SU-DHL-6 (cell line): ENCODE data around the gene MYG1.

ENCODE experiments used
- H2AFZ ChIP-seq: fragments of 200-600 bp; sonication (generic); 2 replicates; pipeline ENCODE4 v1.6.1; 2014; ENCODE audit warnings: low read depth, mild to moderate bottlenecking, moderate library complexity, mixed read lengths, antibody characterized with exemption, low read length; ENCODE audit not compliant: severe bottlenecking
- H3F3A ChIP-seq: fragments of 200-600 bp; shearing (Covaris generic); 2 replicates; pipeline ENCODE4 v1.6.0; 2016; ENCODE audit warnings: antibody characterized with exemption, mild to moderate bottlenecking; ENCODE audit not compliant: insufficient read depth
- H3K27ac ChIP-seq: fragments of 200-600 bp; sonication (generic); 2 replicates; pipeline ENCODE4 v1.5.1; 2016; ENCODE audit warnings: low read depth, mild to moderate bottlenecking, low read length, moderate library complexity, mixed read lengths
- H3K27me3 ChIP-seq: fragments of 200-600 bp; sonication (generic), shearing (Covaris generic); 2 replicates; pipeline ENCODE4 v1.6.0; 2014; ENCODE audit warnings: mild to moderate bottlenecking, low read length
- H3K36me3 ChIP-seq: fragments of 200-600 bp; sonication (generic); 2 replicates; pipeline ENCODE4 v1.6.1; 2014; ENCODE audit warnings: mild to moderate bottlenecking, low read length, mixed read lengths
- H3K4me2 ChIP-seq: fragments of 300-600, 200-600 bp; shearing (Covaris generic), sonication (generic); 2 replicates; pipeline ENCODE4 v1.6.0; 2014; ENCODE audit warnings: low read length, low read depth, mild to moderate bottlenecking; ENCODE audit not compliant: poor library complexity, severe bottlenecking
- H3K4me3 ChIP-seq: fragments of 200-600 bp; sonication (generic); 2 replicates; pipeline ENCODE4 v1.5.1; 2014; ENCODE audit warnings: antibody characterized with exemption, low read length, mild to moderate bottlenecking, mixed read lengths; ENCODE audit not compliant: insufficient read depth, poor library complexity, severe bottlenecking
- H3K79me2 ChIP-seq: fragments of 200-600 bp; sonication (generic); 2 replicates; pipeline ENCODE4 v1.6.1; 2014; ENCODE audit warnings: mild to moderate bottlenecking, low read length, moderate library complexity; ENCODE audit not compliant: insufficient read depth
- H3K9ac ChIP-seq: fragments of 200-600 bp; sonication (generic); 2 replicates; pipeline ENCODE4 v1.7.0; 2014; ENCODE audit warnings: mild to moderate bottlenecking, low read length
- H3K9me2 ChIP-seq: fragments of 200-600 bp; sonication (generic); replicated peaks from 2 replicates; pipeline ENCODE4 v1.6.1; 2014; ENCODE audit warnings: low read length; ENCODE audit not compliant: insufficient read depth
- H3K9me3 ChIP-seq: fragments of 200-600 bp; sonication (generic); 2 replicates; pipeline ENCODE4 v1.6.1; 2014; ENCODE audit warnings: low read length, mixed read lengths; ENCODE audit not compliant: insufficient read depth
- H4K20me1 ChIP-seq: fragments of 200-600 bp; sonication (generic); 2 replicates; pipeline ENCODE4 v1.6.1; 2014; ENCODE audit warnings: low read depth, mild to moderate bottlenecking, antibody characterized with exemption, low read length, moderate library complexity, mixed read lengths
- CTCF ChIP-seq: fragments of 200-600 bp; sonication (generic); IDR thresholded peaks from one replicate; pipeline ENCODE4 v1.5.1; 2017; ENCODE audit warnings: antibody characterized with exemption, mild to moderate bottlenecking, low read length, moderate library complexity; ENCODE audit not compliant: insufficient read depth, poor library complexity, severe bottlenecking
- EZH2phosphoT487 ChIP-seq: fragments of 200-600 bp; sonication (generic), shearing (Covaris generic); conservative IDR thresholded peaks from 2 replicates; pipeline ENCODE4 v1.6.1; 2018; ENCODE audit warnings: mild to moderate bottlenecking, antibody characterized with exemption, low read length, moderate library complexity, mixed read lengths

Gene MYG1

GRCh38 chr12:53279283-53279869 lies 20.1 kb upstream of the MYG1 start:
- Histone ChIP-seq H3K9me2 (no peaks in the 10 kb centered on the region), H4K20me1 (no peaks in the 10 kb centered on the region), H3K9me3 (no peaks in the 10 kb centered on the region), H3K4me3 (no peak overlapping the region), H3K27me3 (no peaks in the 10 kb centered on the region), H3K27ac (no peak overlapping the region), H3K9ac (no peak overlapping the region), H3F3A (0 out of 2 replicates have a peak, but pooled peaks cover 4% of the 10 kb centered on the region), H3K4me2 (no peak overlapping the region), H3K79me2 (no peaks in the 10 kb centered on the region), H3K36me3 (peaks cover 30% of the 10 kb centered on the region), H2AFZ (no peak overlapping the region)
- no peak for TF ChIP-seq CTCF

GRCh38 chr12:53279888-53280498 lies 19.5 kb upstream of the MYG1 start:
- 0 out of 2 replicates have a peak, but pooled peaks cover 4% of the 10 kb centered on the region for H3F3A ChIP-seq
- H3K79me2 ChIP-seq, result no peaks in the 10 kb centered on the region
- peaks cover 30% of the 10 kb centered on the region for H3K36me3 ChIP-seq
- TF ChIP-seq EZH2phosphoT487 (no peak), CTCF (no peak)
- no peaks in the 10 kb centered on the region for H4K20me1 ChIP-seq
- no peak overlapping the region for H3K27ac ChIP-seq
- no peak overlapping the region for H3K4me2 ChIP-seq
- H3K9ac ChIP-seq, result no peak overlapping the region
- H3K9me3 ChIP-seq, result no peaks in the 10 kb centered on the region
- no peak overlapping the region for H2AFZ ChIP-seq
- H3K4me3 ChIP-seq, result no peak overlapping the region
- no peaks in the 10 kb centered on the region for H3K27me3 ChIP-seq
- H3K9me2 ChIP-seq, result no peaks in the 10 kb centered on the region

GRCh38 chr12:53286448-53286847 lies 13.0 kb upstream of the MYG1 start:
- no peak overlapping the region for H3K9ac ChIP-seq

More at GRCh38 chr12:53286448-53286847, 13.0 kb upstream of the MYG1 start:
- H3K4me3 ChIP-seq, result no peak overlapping the region
- H2AFZ ChIP-seq, result no peak overlapping the region
- no peak overlapping the region for H3K27ac ChIP-seq
- no peaks in the 10 kb centered on the region for H3K79me2 ChIP-seq
- H4K20me1 ChIP-seq, result no peaks in the 10 kb centered on the region
- no peaks in the 10 kb centered on the region for H3K9me2 ChIP-seq
- H3K9me3 ChIP-seq, result no peaks in the 10 kb centered on the region
- TF ChIP-seq CTCF (no peak), EZH2phosphoT487 (no peak)
- no peak overlapping the region for H3K4me2 ChIP-seq
- 0 out of 2 replicates have a peak, but pooled peaks cover 4% of the 10 kb centered on the region for H3F3A ChIP-seq
- H3K36me3 ChIP-seq, result peaks cover 29% of the 10 kb centered on the region
- no peaks in the 10 kb centered on the region for H3K27me3 ChIP-seq
